Fibroblast of peridontal ligament (primary cell): ENCODE data around the gene DGKA.
A peak's percentile ranks its signal among the peaks of the same experiment; 100 is the strongest.
"Not testable (repeated sequence)": the region's sequence is repeated elsewhere in the genome, so short reads cannot be mapped to it uniquely, and the experiment has no call there.

Source experiments
- DNase-seq: peaks from one replicate; pipeline ENCODE4 v3.0.0-alpha.2; 2010; ENCODE audit errors: extremely low read depth

Gene DGKA

DNA sequence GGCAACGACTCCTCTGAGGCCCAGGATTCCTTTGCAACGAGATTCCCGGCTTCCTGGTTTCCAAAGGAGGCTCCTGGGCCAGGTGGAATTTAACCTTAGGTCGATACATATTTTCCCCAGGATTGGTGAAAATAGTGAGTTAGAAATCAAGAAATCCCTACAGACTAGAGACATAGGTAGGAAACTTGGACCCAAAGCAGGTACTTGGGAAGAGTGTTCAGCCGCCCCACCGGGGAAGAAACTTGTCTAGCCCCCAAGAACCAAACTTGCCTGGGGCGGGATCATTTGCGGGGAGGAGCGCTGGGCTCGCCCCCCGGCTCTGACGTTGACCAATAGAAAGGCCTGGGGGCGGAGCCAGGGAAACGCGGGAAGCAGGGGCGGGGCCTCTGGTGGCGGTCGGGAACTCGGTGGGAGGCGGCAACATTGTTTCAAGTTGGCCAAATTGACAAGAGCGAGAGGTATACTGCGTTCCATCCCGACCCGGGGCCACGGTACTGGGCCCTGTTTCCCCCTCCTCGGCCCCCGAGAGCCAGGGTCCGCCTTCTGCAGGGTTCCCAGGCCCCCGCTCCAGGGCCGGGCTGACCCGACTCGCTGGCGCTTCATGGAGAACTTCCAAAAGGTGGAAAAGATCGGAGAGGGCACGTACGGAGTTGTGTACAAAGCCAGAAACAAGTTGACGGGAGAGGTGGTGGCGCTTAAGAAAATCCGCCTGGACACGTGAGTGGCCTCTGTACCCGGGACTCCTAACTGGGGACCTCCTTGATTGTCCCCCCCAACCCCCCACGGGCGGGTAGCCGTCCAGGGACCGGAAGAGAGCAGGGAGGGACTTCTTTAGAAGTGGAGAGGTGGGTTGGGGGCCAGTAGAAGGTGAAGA, 35.7 kb downstream of the DGKA start, which contains the start of gene CDK2:
Gene CDK2, plus strand, starts transcription at position 423 of the 874 bp plus-strand sequence. Its CDS starts 179 bp downstream, at position 602.
- DNase-seq = peak; percentile 62

DNA sequence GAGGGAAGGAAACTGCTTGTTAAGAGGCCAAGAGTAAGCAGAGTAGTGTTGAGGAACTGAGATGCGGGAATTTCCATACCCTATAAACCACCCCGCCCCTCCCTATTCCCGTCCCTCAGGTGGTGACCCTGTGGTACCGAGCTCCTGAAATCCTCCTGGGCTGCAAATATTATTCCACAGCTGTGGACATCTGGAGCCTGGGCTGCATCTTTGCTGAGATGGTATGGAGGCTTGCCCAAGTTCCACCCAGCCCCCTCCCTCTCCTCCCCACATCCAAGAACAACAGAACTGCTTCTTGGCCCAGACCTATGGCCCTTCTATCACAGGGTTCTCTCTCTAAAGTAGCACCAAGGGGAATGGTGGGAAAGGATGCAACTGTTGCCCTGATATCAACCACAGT, 38.4 kb downstream of the DGKA start:
- no peak for DNase-seq

DNA sequence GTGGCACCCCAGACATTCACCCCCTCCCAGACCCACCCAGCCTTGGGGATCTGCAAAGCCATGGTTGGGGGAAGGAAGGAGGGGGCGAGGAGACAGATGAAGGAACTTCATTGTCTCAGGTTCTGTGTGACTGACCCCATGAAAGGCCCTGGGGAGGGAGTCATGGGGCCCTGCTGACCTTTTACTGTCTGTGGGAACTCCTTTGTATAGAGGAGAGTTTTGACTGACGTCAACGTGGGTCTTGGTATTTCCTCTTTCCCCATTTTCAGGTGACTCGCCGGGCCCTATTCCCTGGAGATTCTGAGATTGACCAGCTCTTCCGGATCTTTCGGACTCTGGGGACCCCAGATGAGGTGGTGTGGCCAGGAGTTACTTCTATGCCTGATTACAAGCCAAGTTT, 39.8 kb downstream of the DGKA start:
- peak; percentile 35 for DNase-seq

DNA sequence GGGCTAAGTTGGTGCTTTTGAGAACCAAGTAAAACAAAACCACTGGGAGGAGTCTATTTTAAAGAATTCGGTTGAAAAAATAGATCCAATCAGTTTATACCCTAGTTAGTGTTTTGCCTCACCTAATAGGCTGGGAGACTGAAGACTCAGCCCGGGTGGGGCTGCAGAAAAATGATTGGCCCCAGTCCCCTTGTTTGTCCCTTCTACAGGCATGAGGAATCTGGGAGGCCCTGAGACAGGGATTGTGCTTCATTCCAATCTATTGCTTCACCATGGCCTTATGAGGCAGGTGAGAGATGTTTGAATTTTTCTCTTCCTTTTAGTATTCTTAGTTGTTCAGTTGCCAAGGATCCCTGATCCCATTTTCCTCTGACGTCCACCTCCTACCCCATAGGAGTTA, 41.1 kb downstream of the DGKA start:
- DNase-seq = peak; percentile 55

DNA sequence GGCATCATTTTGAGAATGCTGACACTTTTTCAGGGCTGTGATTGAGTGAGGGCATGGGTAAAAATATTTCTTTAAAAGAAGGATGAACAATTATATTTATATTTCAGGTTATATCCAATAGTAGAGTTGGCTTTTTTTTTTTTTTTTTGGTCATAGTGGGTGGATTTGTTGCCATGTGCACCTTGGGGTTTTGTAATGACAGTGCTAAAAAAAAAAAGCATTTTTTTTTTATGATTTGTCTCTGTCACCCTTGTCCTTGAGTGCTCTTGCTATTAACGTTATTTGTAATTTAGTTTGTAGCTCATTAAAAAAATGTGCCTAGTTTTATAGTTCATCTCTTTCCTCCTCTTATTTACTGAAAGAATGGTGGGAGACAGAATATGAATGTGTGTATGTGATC, 41.5 kb downstream of the DGKA start:
- DNase-seq = no peak

DNA sequence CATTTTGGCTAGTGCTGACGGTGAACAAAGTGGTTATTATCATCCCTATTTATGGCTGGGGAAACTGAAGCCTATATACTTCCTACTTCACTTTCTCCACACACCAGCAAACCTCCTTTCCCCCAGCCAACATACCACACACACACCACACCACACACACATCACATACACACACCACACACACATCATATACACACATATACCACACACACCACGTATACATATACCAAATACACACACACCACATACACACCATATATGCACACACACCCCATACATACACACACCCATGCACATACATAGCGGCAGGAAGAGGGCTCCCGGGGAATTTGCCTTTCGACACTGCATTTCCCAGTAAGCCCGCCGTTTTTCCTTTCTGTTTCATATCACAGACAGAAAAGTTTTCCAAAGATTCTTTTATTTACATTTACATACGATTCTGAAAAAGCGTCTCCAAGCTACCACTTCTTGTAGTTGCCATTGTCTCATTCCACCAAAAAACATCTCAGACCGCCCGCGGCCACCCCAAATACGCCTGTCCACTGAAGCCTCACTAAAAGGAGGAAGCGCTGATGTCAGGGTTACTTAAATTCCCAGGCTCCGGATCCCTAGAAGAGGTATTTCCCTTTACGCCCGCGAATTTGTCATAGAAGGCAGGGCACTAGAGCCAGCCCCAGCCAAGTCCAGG, 42.1 kb downstream of the DGKA start:
- DNase-seq = no peak

DNA sequence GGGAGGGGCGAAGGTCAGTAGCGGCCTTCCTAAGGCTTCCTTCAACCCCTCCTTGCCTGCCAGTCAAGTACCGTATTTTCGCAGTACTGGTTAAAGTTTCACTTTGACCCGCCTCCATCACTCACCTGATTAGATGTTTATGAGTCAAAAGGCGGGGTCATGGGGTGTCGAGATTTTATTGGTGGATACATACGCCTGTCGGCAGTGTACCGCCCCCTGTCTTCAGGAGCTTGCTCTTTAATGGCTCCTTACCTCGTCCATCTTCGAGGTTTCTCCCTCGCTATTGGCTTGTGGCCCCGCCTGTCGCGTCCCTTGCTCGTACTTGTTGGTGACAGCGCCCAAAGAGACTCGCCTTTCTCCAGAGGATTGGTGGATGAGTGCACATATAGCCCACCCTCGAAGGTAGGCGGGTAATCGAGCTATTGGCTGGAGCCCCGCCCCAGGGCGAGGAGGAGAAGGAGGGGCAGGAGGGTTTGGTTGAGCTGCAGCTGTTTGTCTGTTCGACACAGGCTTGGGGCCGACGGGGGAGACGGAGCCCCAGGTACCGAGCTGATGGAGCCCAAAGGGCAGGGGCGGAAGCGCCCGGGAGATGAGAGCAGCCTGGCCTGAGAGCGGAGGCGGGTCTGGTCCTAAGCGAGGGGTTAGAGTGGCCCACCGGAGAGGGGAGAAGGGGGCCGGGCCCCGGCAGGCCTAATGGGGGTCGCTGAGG, 42.8 kb downstream of the DGKA start, which contains the start of gene RAB5B:
Gene RAB5B, plus strand, starts transcription at position 480 of the 709 bp plus-strand sequence. CDS start 12,883 bp downstream, outside the sequence.
- peak; percentile 100 for DNase-seq

DNA sequence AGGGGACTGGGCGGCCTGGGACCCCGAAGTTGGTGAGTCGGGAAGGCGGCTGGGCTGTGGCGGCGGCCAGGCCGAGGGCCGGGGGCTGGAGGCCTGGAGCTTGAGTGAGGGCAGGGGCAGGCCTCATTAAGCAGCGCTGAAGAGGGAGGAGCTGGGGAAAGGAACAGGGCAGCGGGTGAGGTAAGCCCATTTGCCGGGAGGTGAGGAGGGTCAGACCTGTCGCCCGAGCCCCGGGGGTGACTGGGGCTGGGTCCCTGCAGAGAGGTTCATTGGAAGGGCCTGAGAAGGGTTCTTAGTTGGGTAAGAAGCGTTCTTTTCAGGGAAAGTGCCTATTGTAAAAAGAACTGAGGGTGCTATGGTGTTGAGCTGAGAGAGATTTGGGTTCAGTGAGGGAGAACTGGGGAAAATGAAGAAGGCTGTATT, 43.4 kb downstream of the DGKA start:
- peak; percentile 35 for DNase-seq

DNA sequence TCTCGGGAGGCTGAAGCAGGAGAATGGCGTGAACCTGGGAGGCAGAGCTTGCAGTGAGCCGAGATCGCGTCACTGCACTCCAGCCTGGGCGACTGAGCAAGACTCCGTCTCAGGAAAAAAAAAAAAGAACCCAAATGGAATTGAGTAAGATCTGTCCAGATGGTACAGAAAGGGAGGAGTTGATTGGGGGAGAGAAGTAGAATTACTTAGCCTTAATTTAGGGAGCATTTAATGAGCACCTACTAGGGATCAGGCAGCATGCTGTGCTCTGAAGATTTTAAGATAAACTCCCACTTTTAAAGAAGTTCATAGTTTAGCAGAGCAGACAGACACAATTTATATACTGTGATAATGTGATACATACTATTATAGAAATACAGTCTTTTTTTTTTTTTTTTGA, 47.4 kb downstream of the DGKA start:
- DNase-seq = no peak

DNA sequence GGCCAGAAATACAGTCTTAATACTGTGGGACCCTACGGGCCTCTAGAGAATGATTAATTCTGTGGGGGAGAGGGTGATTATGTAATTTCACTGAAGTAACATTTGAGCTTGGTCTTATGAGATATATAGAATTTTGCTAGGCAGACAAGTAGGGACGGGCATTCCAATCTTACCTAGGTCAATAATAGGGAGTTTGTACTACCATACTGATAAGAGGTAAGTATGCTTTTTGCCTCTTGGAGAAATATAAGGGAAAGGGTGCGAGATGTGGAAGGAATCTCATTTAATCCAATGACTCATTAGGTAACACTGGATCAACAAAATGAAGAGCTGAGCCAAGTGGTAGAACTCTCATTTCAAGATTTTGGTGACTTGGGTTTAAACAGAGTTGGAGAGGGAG, 48.1 kb downstream of the DGKA start:
- no peak for DNase-seq

DNA sequence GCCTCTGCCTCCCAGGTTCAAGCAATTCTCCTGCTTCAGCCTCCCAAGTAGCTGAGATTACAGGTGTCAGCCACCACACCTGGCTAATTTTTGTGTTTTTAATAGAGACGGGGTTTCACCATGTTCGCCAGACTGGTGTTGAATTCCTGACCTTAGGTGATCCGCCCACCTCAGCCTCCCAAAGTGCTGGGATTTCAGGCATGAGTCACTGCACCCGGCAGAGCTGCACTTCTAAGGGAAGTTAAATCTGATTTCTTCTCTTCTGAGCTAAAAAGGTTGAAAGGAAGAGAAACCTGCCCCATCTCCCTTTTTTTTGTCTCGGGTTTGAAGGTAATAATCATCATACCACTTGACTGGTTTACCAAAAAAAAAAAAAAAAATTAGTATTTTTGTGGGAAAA, 50.9 kb downstream of the DGKA start:
- DNase-seq = not testable (repeated sequence)

DNA sequence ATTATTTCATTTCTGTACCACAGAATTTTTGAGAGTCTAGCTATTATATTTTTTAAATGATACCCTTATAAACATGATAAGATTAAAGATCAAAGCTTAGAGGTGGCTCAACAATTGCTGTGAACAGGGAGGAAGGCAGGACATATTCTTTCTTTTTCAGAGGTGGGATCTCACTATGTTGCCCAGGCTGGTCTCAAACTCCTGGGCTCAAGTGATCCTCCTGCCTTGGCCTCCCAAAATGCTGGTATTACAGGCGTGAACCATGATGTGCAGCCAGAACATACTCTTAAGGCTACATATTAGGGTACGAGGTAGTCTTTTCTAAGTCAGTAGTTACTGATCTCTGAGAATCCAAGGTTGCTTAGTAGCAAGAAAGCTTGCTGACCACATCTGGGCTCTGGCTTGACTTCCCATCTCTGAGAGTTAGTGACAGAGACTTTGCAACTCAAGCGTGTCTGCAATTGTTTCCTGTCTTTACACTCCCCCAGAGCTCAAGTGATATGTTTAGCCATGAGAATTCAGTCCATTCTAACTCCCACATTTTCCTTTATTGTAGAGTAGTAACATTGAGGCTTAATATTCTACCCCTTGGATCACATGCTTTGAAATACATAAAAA, 51.5 kb downstream of the DGKA start:
- DNase-seq = peak; percentile 11

DNA sequence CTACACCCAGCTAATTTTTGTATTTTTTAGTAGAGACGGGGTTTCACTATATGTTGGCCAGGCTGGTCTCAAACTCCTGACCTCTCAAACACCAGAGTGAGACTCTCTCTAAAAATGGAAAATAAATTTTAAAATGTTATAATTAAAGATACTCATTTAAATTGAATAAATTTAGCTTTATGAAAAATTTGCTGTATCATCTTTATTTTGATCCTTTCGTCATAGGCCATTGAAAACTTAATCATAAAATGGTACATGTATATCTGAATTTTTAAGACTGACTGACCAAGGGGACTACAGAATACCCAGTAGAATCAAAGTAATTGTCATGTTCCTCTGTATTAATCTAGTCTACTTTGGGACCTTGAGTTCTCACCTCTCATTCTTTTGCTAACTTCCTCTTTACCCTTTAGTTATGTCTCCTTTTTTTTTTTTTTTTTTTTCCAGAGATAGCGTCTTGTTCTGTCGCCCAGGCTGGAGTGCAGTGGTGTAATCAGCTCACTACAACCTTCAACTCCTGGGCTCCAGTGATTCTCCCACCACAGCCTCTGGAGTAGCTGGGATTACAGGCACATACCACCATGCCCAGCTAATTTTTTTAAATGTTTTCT, 52.4 kb downstream of the DGKA start:
- no peak for DNase-seq

DNA sequence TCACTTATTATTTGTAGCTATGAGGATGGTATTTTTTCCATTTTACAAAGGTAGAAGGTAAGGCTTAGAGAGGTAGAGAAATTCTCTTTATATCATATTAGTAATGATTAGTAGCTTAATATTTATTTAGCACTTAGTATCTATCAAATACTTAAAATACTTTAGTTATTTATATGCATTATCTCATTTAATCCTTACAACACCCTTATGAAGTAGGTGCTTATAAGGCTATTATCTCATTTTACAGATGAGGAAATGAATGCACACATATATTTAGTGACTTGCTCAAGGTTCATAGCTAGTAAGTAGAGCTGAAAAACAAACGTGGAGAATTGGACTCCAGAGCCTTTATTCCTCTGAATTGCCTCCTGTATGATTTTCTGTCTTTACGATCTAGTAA, 53.9 kb downstream of the DGKA start:
- no peak for DNase-seq

DNA sequence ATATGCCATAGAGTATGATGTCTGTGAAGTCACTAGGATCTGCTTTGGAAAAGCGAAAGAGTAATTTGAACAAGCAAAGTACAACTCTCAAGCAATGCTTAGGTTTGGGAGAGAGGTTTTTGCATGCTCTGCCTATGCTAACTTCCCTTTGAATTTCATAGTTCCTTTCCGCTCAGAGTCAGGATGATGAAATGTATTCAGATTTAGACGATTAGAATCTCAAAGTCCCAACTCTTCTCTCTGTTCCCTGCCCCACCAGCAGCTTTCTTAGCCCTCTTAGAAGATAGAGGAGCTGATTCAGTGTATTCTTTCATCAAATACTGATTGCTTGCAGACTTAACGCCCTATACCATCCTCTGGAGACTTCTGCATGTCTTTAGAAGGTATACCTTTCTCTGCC, 54.4 kb downstream of the DGKA start:
- DNase-seq = no peak

DNA sequence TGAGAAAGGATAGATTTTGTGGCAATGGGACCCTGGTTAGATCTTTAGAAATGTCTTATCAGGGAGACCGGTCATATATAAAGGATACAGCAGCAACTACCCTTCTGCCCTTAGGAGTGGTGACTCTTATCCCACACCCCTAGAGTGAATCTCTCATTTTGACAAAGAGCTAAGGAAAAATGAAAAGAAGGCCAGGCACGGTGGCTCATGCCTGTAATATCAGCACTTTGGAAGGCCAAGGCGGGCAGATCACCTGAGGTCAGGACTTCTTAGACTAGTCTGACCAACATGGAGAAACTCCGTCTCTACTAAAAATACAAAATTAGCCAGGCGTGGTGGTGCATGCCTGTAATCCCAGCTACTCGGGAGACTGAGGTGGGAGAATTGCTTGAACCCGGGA, 55.0 kb downstream of the DGKA start:
- not testable (repeated sequence) for DNase-seq

DNA sequence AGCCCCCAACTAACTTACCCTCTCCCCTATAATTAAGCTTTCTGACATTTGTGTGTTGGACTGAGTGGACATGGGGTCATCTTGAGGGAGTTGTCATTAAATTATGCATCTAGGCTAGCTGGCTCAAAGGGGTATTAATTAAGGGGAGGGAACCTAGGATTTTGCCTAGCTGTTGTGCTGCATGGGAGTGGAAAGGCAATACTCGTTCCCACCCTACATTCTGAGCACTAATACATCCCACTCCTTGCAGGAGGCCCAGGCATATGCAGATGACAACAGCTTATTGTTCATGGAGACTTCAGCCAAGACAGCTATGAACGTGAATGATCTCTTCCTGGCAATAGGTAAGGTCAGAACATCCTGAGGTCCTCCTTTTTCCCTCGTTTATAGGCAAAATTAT, 60.1 kb downstream of the DGKA start:
- DNase-seq = no peak

DNA sequence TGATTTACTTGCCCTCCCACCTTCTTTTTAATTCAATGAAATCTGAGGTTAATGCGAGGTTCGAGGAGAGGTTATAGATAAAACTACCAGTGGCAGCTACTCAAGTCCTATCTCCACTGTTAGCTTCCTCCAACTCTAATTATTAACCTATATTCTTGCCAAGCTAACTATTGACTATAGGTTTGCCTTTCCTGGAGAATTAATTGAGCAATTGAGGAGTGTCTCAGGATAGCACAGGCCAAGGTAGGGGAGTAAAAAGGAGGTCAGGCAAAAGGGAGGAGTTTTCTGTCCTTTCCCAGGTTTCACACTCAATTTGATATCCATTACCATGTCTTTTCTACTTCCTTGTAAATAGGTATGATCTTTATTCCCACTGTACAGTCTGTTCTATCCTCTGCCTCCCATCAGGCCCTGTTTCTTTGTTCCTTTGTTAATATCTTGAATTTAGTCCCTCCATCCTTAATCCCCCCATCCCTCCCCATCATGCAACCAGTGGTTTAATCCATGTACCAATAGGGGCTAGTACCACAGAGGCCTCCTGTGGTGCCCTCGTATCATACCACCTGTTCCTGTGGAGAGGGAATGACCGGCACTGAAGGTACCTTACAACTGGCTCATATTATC, 62.4 kb downstream of the DGKA start:
- no peak for DNase-seq

DNA sequence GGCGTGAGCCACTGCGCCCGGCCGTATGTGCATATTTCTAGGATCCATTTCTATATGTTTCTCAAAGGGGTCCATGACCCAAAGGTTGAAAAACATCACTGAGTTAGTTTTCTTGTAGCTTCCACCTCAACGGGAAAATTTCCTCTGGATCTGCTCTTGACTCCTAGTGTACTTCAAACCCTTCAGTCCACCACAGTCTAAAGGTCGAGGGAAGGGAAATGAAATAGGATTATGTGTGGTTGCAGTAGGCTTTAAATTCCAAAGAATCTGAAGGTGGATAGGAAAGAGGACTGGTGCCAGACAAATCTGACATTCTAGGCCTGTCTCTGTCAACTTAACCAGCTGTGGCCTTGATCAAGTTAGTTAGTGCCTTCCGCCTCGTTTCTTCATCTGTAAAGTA, 64.4 kb downstream of the DGKA start:
- DNase-seq = no peak

DNA sequence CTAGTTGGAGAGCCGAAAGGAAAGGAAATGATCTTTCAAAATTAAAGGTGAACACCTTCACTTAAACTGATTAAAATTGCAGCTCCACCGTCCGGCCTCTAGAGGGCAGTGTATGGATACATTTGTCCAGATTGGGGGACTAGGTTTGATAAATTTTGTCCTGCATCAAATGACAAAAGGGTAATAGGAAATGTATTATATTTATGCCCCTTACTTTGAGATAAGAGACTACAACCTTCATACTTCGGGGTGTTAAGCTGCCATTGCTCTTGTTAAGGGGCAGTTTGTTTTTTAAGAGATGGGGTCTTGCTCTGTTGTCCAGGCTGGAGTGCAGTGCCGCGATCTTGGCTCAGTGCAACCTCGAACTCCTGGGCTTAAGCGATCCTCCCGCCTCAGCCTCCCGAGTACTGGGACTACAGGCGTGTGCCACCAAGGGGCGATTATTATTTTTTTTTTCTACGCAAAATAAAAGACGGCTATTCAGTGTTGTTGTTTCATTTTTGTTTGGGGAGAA, 65.3 kb downstream of the DGKA start:
- DNase-seq = peak; percentile 78
